B cell (primary cell): ENCODE data around the gene IGFLR1. TPM values are rescaled to one million over a fixed set of nuclear protein-coding genes. Genes with fewer than 3 reads are reported as not detected.
A peak's percentile ranks its signal among the peaks of the same experiment; 100 is the strongest.

Experiments
- ATAC-seq: fragments of 200-7000 bp; cut with Tn5 transposase; one replicate; pipeline ENCODE4 v1.10.0; 2021; ENCODE audit warnings: low read depth, mild to moderate bottlenecking, moderate number of reproducible peaks, moderate library complexity
- CTCF ChIA-PET: fragments of 350-600 bp; sonication (Branson Sonifier 250); formaldehyde crosslinking; loops from one replicate; lab custom pipeline; 2021; ENCODE audit warnings: antibody characterized with exemption, inconsistent platforms; lab: Charles Lee
- POLR2A ChIA-PET: fragments of 350-600 bp; sonication (Branson Sonifier 250); formaldehyde crosslinking; loops from one replicate; lab custom pipeline; 2021; ENCODE audit warnings: antibody characterized with exemption; lab: Charles Lee
- DNase-seq: peaks from one replicate; pipeline ENCODE4 v3.0.0; 2013
- H2AFZ ChIP-seq: 2 replicates; pipeline ENCODE4 v1.6.1; 2012; ENCODE audit warnings: mild to moderate bottlenecking, low read depth, low read length; ENCODE audit not compliant: insufficient read depth, poor library complexity, severe bottlenecking
- H3K27ac ChIP-seq, 2 donors: 1 replicate in 1 of 2; 2 replicates in 1 of 2; pipeline ENCODE4 v1.5.1; 2012 to 2013; ENCODE audit warnings: low read length in 2 of 2, mild to moderate bottlenecking in 2 of 2, moderate library complexity in 1 of 2
- H3K27me3 ChIP-seq, 4 experiments: fragments of 200-600 bp in 1 of 4; sonication (generic) in 1 of 4; replicated peaks in 1 of 4; 1 replicate in 2 of 4; 2 replicates in 2 of 4; pipeline versions ENCODE4 v1.6.1 to v1.7.0; 2013 to 2016; ENCODE audit warnings: low read length in 3 of 4, mild to moderate bottlenecking in 2 of 4, mixed read lengths in 1 of 4, moderate library complexity in 1 of 4; ENCODE audit not compliant: insufficient read depth in 4 of 4, control insufficient read depth in 3 of 4; ENCODE audit errors: control extremely low read depth in 1 of 4
- H3K36me3 ChIP-seq, 2 experiments: replicated peaks in 1 of 2; 1 replicate in 1 of 2; 2 replicates in 1 of 2; pipeline versions ENCODE4 v1.6.1 to v1.7.1; 2013; ENCODE audit warnings: low read length in 1 of 2; ENCODE audit not compliant: insufficient read depth in 2 of 2, control insufficient read depth in 1 of 2; ENCODE audit errors: control extremely low read depth in 1 of 2, extremely low read depth in 1 of 2
- H3K4me1 ChIP-seq, 2 donors: fragments of 200-600 bp in 1 of 2; sonication (generic) in 1 of 2; 1 replicate in 1 of 2; 2 replicates in 1 of 2; pipeline versions ENCODE4 v1.5.1 to v1.6.1; 2013 to 2017; ENCODE audit warnings: low read length in 2 of 2; ENCODE audit not compliant: control insufficient read depth in 2 of 2, insufficient read depth in 2 of 2
- H3K4me2 ChIP-seq: replicated peaks from 2 replicates; pipeline ENCODE3; 2012; ENCODE audit warnings: mild to moderate bottlenecking, low read depth, low read length; ENCODE audit not compliant: poor library complexity, severe bottlenecking
- H3K4me3 ChIP-seq, 5 experiments: fragments of 200-600 bp in 1 of 5; sonication (generic) in 1 of 5; 1 replicate in 3 of 5; 2 replicates in 2 of 5; pipeline versions ENCODE4 v1.5.1 to v1.7.0; 2011 to 2016; ENCODE audit warnings: low read length in 4 of 5, mild to moderate bottlenecking in 4 of 5, low read depth in 2 of 5, control low read depth in 1 of 5, moderate library complexity in 1 of 5; ENCODE audit not compliant: insufficient read depth in 1 of 5; ENCODE audit errors: control extremely low read depth in 1 of 5, extremely low read depth in 1 of 5
- H3K79me2 ChIP-seq: fragments of 200-600 bp; sonication (generic); one replicate; pipeline ENCODE4 v1.6.0; 2016; ENCODE audit warnings: low read length; ENCODE audit not compliant: control insufficient read depth, insufficient read depth
- H3K9ac ChIP-seq: fragments of 200-600 bp; sonication (generic); 2 replicates; pipeline ENCODE4 v1.6.1; 2017; ENCODE audit warnings: mild to moderate bottlenecking, low read length, moderate library complexity
- H3K9me3 ChIP-seq, 3 donors: one replicate each; pipeline versions ENCODE4 v1.6.1 to v1.7.1; 2013; ENCODE audit warnings: low read length in 2 of 3; ENCODE audit not compliant: control insufficient read depth in 2 of 3, insufficient read depth in 1 of 3; ENCODE audit errors: control extremely low read depth in 1 of 3
- H4K20me1 ChIP-seq: 2 replicates; pipeline ENCODE4 v1.6.0; 2012; ENCODE audit warnings: mild to moderate bottlenecking, low read length; ENCODE audit not compliant: insufficient read depth, control insufficient read depth, poor library complexity, severe bottlenecking
- H3K27ac Mint-ChIP-seq: one replicate; pipeline ENCODE4 v1.8.0; 2021; ENCODE audit warnings: mixed read lengths
- H3K27me3 Mint-ChIP-seq: one replicate; pipeline ENCODE4 v1.8.0; 2021; ENCODE audit warnings: mixed read lengths
- H3K4me1 Mint-ChIP-seq: one replicate; pipeline ENCODE4 v1.8.0; 2021; ENCODE audit warnings: mixed read lengths
- H3K4me3 Mint-ChIP-seq: one replicate; pipeline ENCODE4 v1.8.0; 2021; ENCODE audit warnings: mixed read lengths
- H3K9me3 Mint-ChIP-seq: one replicate; pipeline ENCODE4 v1.8.0; 2022; ENCODE audit warnings: mixed read lengths; ENCODE audit not compliant: insufficient read depth
- EZH2 ChIP-seq: IDR thresholded peaks from 2 replicates; pipeline ENCODE4 v1.6.1; 2012; ENCODE audit warnings: borderline replicate concordance, low read depth, mild to moderate bottlenecking, moderate library complexity, low read length; ENCODE audit not compliant: insufficient read depth, poor library complexity, severe bottlenecking
- WGBS: methylation state at CpG from one replicate; pipeline ENCODE4 v1.1.5; 2013; ENCODE audit warnings: missing lambda C conversion rate; ENCODE audit not compliant: insufficient coverage; 5-methylcytosine and 5-hydroxymethylcytosine counted together
- intact Hi-C: fragments of 100-400 bp; cut with micrococcal nuclease; formaldehyde crosslinking; loops from one replicate; pipeline ENCODE4 v1.10.0; 2022
- polyA plus RNA-seq: library from polyadenylated mRNA; depleted of rRNA; stranded (reverse); fragments of >200 nt; gene quantifications from 2 replicates; pipeline ENCODE4 v1.2.3, GENCODE V29; 2012
- total RNA-seq, 2 donors: library from RNA; stranded (reverse); fragments of 120-200 nt in 1 of 2; gene quantifications; 1 replicate in 1 of 2; 2 replicates in 1 of 2; pipeline versions ENCODE4 v1.2.3 to v1.2.4, GENCODE V29; 2013 to 2022
- TF ChIP-seq, protein P1 (sequence below): fragments of 200-600 bp; IDR thresholded peaks from one replicate; pipeline ENCODE4 v1.8.0; 2022; ENCODE audit warnings: antibody characterized with exemption, mild to moderate bottlenecking

IGFLR1 gene
- total and polyA plus RNA-seq, 2 donors (not counting 1 experiment from before 2014, with no cell fraction given) = 130 to 245 TPM

DNA sequence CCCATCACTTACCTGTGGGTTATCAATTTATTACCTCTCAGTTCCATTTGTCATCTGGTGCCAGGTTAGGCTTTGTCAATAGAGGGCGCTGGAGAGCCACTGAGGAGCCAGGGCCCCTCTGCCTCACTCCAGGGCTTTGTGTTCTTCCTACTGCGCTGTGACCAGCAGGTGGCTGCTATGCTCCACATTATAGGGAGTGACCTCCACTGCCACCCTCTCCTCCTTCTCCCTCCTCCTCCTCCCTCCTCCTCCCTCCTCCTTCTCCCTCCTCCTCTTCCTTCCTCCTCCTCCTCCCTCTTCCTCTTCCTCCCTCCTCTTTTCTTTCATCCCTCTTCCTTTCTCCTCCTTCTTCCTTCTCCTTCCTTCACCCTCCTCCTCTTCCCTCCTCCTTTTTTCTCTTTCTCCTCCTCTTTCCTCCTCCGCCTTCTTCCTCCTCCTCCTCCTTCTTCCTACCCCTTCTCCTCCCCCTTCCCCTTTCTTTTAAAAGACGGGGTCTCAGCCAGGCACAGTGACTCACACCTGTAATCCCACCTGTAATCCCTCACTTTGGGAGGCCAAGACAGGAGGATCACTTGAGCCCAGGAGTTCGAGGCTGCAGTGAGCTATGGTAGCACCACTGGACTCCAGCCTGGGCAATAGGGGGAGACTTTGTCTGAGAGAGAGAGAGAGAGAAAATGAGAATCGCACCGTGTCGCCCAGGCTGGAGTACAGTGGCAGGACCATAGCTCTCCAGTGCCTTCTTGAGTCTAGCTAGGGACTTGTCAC lies 48.2 kb downstream of the IGFLR1 start:
- no peak overlapping the region for H3K27ac ChIP-seq
- H3K9me3 ChIP-seq = no peaks in the 10 kb centered on the region
- no peak for TF ChIP-seq EZH2
- TF ChIP-seq, protein P1, sequence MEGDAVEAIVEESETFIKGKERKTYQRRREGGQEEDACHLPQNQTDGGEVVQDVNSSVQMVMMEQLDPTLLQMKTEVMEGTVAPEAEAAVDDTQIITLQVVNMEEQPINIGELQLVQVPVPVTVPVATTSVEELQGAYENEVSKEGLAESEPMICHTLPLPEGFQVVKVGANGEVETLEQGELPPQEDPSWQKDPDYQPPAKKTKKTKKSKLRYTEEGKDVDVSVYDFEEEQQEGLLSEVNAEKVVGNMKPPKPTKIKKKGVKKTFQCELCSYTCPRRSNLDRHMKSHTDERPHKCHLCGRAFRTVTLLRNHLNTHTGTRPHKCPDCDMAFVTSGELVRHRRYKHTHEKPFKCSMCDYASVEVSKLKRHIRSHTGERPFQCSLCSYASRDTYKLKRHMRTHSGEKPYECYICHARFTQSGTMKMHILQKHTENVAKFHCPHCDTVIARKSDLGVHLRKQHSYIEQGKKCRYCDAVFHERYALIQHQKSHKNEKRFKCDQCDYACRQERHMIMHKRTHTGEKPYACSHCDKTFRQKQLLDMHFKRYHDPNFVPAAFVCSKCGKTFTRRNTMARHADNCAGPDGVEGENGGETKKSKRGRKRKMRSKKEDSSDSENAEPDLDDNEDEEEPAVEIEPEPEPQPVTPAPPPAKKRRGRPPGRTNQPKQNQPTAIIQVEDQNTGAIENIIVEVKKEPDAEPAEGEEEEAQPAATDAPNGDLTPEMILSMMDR = peak; percentile 99
- Mint-ChIP-seq H3K4me3 (no peak overlapping the region), H3K9me3 (no peaks in the 10 kb centered on the region), H3K27ac (no peak overlapping the region), H3K27me3 (no peaks in the 10 kb centered on the region), H3K4me1 (no peaks in the 10 kb centered on the region)
- no peak overlapping the region for H3K9ac ChIP-seq
- no peak overlapping the region for H3K4me2 ChIP-seq
- ATAC-seq (peak; percentile 100), DNase-seq (peak; percentile 92)
- WGBS = 31% methylated on average over 4 of the region's 8 CpGs
- H3K27me3 ChIP-seq = no peaks in the 10 kb centered on the region
- no peak overlapping the region for H3K4me3 ChIP-seq
- ChIA-PET CTCF (interaction anchor here (0.6 to 7.7 kb wide), 19 partner anchors 9 to 434 kb away, joined by 3 to 123 read pairs (median 4); partner anchors contain the start of genes IGFLR1, LIN37, PSENEN and U2AF1L4), POLR2A (interaction anchor here (1.2 kb wide), 1 partner anchor 15 kb away, joined by 6 read pairs; no protein-coding TSS in a partner anchor)
- no peaks in the 10 kb centered on the region for H4K20me1 ChIP-seq
- H3K79me2 ChIP-seq = no peaks in the 10 kb centered on the region
- intact Hi-C loops = loop anchor here (1.0 to 5.0 kb wide), 8 partner anchors 8 to 360 kb away; partner anchors contain the start of genes ARHGAP33, HSPB6, PROSER3 and THAP8
- H2AFZ ChIP-seq = peak overlapping the region; percentile 39
- H3K4me1 ChIP-seq = no peaks in the 10 kb centered on the region
- H3K36me3 ChIP-seq = no peaks in the 10 kb centered on the region

DNA sequence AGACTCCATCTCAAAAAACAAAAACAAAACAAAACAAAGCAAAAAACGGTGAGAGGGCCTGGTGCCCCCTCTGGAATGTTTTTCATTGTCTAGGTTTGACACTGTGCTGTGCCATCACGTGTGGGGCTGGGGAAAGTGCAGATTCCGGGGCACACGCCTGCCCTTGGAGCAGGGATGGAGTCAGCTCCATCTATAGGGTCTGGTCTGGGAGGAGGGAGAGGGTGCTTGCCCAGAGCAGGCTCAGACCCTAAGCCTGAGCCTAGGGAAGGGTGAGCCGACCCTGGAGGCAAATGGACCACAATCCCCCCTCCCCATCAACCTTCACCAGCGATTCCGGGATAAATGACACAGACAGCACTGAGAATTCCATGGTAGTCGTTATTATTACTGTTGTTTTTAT lies 48.8 kb downstream of the IGFLR1 start:
- Histone ChIP-seq H3K27ac (no peak overlapping the region), H3K79me2 (no peaks in the 10 kb centered on the region), H3K9ac (no peak overlapping the region), H3K4me3 (no peak overlapping the region), H3K4me1 (no peaks in the 10 kb centered on the region), H3K36me3 (no peaks in the 10 kb centered on the region), H2AFZ (no peak overlapping the region), H4K20me1 (no peaks in the 10 kb centered on the region), H3K4me2 (no peak overlapping the region), H3K9me3 (no peaks in the 10 kb centered on the region), H3K27me3 (no peaks in the 10 kb centered on the region)
- H3K4me3 Mint-ChIP-seq = no peak overlapping the region
- CTCF ChIA-PET = interaction anchor here (0.7 to 1.7 kb wide), 11 partner anchors 15 to 377 kb away, joined by 3 to 15 read pairs (median 6); partner anchors contain the start of genes IGFLR1 and LIN37
- H3K27ac Mint-ChIP-seq = no peak overlapping the region
- no peaks in the 10 kb centered on the region for H3K27me3 Mint-ChIP-seq
- POLR2A ChIA-PET = no interaction called here
- ATAC-seq (no peak), DNase-seq (no peak)
- no peaks in the 10 kb centered on the region for H3K4me1 Mint-ChIP-seq
- TF ChIP-seq EZH2 = no peak
- TF ChIP-seq, protein P1 = no peak
- intact Hi-C loops = loop anchor here (1.0 to 5.0 kb wide), 7 partner anchors 9 to 361 kb away; partner anchors contain the start of genes ARHGAP33, HSPB6, PROSER3 and THAP8
- H3K9me3 Mint-ChIP-seq = no peaks in the 10 kb centered on the region
- 21% methylated on average over 3 of the region's 8 CpGs for WGBS
